ENCODE data around the gene BAD.

DNA sequence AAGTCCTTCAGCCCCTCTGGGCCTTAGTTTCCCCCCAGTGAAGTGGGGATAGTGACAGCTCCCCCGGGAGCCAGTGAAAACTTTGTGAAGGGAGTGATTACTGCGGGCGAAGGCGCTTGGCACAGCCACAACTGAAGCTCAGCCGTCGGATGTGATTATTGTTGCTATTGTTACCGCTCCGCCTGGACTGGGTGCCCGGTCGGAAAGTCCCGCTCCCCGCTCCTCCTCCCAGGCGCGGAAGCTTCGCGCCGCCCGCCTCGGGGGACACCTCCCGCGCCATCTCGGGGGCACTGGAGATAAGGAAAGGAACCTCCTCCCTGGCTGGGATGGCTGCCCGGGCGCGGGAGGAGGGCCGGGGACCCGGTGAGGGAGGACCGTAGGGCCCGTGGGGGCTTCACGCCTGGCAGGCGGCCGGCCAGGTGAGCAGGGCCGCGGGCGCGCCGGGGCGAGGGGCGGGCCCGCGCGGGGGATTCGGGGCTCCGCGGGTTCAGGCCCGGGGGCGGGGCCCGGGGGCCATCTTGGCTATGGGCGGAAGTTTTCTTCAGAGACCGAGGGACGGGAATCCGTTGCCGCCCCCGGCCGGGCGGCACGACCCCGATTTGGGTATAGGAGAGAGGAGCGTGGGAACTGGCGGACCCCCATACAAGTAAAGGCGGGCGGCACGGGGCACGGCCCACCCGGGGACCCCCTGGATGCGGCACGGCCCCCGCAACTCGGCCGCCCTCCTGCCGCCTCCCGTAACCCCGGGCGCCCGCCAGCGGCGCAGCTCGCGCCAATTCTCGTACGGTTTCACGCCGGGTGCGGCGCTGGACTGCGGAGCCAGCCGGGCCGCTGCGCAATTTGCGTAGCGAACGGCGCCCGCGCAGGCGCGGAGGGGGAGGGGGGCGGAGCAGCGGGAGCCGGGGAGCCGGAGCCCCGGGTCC is 758 bp upstream of the BAD start, which contains the start of gene GPR137:
- TF ChIP-seq, protein P1, sequence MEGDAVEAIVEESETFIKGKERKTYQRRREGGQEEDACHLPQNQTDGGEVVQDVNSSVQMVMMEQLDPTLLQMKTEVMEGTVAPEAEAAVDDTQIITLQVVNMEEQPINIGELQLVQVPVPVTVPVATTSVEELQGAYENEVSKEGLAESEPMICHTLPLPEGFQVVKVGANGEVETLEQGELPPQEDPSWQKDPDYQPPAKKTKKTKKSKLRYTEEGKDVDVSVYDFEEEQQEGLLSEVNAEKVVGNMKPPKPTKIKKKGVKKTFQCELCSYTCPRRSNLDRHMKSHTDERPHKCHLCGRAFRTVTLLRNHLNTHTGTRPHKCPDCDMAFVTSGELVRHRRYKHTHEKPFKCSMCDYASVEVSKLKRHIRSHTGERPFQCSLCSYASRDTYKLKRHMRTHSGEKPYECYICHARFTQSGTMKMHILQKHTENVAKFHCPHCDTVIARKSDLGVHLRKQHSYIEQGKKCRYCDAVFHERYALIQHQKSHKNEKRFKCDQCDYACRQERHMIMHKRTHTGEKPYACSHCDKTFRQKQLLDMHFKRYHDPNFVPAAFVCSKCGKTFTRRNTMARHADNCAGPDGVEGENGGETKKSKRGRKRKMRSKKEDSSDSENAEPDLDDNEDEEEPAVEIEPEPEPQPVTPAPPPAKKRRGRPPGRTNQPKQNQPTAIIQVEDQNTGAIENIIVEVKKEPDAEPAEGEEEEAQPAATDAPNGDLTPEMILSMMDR (IDR thresholded peaks at IDR 0.05): no peak
- TF ChIP-seq POLR2A (IDR thresholded peaks at IDR 0.05): no peak

Data from stomach (tissue), 4 donors.